GM04503 (cell line): ENCODE measurements around the gene FKBP2.

Source experiments
- DNase-seq: peaks from one replicate; pipeline ENCODE4 v3.0.0-alpha.2; 2012; ENCODE audit warnings: low read depth

FKBP2 gene

GRCh38 chr11:64249563-64250414, 8.9 kb downstream of the FKBP2 start:
- no peak for DNase-seq

DNA sequence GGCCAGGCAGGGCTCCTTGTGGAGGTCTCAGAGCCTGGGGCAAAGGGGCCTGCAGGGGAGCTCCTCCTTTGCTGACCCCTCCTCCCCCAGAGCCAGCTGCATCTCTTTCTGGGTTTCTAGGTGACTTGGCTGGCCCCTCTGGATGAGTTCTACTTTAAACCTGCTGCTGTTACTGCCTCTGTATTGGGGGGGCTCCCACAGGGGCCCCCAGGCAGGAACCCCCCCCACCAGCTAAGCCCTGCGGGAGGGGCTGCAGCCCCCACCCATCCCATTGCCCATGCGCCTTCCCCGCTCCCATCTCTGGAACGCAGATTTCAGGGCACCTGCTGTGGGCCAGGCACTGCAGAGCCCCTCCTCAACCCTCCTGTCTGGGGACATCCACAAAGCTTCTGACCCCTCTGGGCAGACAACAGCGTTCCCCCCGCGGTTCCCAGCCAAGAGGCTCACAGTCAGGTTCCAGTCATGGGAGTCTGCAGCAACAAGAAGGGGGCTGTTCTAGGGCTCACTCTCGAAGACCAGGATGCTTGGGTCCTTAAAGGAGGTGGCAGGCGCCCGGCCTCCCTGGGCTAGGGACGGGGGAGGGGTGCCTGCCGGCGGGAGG, 9.6 kb downstream of the FKBP2 start:
- DNase-seq: no peak

- no peak for DNase-seq
Measured at GRCh38 chr11:64251016-64251752, 10.3 kb downstream of the FKBP2 start, which contains the start of gene PLCB3. PLCB3 (plus strand) TSS chr11:64251530; CDS start chr11:64251650, 120 bp downstream.

GRCh38 chr11:64251753-64252002, 10.8 kb downstream of the FKBP2 start:
- DNase-seq: no peak

DNA sequence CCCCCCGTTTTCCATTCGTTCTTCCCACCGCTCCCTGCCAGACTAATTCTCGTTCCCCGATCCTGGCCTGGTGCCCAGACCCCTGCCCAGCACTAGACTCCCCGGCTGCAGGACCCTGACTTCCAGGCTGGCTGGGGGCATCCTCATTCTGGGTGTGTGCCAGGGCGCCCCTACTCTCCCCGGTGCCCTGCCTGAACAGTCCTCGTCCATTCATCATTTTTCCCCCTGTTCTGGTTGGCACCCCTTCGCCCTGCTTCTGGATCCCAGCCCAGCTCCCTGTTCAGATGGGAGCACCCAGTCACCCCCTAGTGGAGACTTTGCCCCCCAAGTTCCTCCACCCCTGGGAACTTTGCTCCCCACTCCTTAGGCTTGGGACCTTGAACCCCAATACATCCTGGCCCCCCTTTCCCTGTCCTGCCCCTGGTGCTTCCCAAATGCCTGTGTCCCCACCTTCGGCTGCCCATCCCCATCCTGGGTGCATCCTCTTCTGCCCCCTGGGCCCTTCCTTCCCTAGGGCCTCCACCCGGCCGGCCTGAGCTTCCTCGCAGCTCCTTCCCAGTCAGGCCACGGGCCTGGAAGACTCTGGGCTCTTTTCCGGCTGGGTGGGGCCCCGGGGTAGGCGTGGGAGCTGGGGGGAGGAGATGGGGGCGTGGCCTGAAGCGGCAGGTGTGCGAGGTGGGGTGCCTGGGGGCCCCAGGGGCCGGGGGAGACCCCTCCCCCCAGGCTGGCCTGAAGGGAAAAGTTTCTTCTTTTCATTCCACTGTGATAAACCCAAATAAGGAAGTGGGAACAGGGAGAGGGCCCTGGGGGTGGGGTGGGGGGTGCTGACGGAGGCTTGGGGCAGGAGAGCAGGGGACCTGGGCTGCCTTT, 11.3 kb downstream of the FKBP2 start:
- DNase-seq: no peak

DNA sequence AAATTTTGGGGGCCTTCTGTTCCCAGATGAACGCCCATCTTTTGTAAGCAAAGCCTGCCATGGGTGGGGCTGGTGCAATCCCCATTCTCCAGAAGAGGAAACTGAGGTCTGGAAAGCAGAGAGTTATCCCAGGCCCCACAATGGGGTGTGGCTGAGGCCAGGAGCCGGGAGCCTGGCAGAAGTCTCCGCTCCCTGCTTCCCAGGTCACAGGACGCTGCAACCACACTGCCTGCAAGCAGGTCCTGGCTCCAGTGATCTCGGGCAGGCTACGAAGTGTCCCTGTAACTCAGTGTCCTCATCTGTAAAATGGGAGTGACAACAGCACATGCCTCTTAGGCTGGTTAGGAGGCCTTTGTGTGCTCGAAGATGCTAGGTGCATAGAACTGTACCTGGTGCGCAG, 12.1 kb downstream of the FKBP2 start:
- no peak for DNase-seq

DNA sequence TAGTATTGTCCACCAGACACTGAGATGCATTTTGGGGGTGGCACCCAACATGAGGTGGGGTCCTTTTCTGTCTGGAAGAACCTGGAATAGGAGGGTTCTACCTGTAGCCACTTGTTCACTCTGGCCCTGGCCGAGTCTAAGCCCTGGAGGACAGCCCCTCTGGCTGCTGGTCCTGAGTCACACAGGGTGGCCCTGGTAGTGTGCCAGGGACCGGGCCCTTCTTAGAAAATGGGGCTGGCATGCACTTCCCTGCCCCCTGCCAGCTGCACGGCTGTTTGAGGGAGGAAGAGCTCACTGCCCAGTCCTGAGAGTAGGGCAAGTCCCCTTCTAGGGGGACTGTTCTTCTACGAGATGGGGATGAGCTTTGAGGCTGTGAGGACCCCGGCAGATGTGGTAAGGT, 12.6 kb downstream of the FKBP2 start:
- DNase-seq: no peak

- no peak for DNase-seq
Measured at GRCh38 chr11:64254326-64254725, 13.4 kb downstream of the FKBP2 start.

DNA sequence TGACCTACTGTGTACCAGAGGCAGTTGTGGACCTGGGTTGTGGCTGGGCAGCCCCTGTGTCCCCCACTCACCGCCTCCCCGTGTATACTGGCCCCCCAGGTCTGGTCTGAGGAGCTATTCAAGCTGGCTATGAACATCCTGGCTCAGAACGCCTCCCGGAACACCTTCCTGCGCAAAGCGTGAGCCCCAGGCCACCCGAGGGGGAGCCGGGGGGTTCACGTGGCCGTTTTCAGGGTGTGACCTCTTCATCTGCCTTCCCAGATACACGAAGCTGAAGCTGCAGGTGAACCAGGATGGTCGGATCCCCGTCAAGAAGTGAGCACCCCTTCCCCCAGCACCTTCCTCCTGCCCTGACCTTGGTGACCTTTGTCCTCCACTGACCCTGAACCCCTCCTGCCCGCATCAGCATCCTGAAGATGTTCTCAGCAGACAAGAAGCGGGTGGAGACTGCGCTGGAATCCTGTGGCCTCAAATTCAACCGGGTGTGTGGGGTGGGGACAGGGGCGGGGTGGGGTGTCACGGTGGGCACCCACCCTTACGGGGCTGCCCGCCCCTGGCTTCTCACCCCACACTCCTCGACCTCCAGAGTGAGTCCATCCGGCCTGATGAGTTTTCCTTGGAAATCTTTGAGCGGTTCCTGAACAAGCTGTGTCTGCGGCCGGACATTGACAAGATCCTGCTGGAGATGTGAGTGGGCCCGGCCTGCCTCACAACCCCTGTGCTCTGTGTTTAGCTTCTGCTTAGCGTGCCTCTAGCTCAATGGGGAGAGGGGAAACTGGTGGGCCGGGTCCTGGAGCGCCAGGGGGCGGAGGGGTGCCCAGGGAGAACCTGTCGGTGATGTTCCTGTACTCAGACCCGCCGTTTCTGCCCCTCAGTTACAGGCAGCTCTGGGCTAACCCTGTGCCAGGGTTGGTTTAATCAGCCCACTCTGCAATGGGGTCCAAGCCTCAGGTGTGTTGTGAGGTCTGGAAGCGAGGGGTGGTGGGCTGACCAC, 14.5 kb downstream of the FKBP2 start:
- no peak for DNase-seq

GRCh38 chr11:64256300-64256699, 15.4 kb downstream of the FKBP2 start:
- DNase-seq: no peak

DNA sequence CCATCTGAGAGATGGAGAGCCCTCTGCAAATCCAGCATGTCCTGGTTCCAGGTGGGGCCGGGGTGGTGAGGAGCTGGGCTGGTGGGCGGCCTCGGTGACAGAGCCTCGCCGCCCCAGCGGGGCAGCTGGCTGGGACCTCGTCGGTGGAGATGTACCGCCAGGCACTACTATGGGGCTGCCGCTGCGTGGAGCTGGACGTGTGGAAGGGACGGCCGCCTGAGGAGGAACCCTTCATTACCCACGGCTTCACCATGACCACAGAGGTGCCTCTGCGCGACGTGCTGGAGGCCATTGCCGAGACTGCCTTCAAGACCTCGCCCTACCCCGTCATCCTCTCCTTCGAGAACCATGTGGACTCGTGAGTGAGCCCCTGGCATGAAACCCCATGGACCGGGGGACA, 17.5 kb downstream of the FKBP2 start:
- DNase-seq: no peak

- no peak for DNase-seq
Measured at GRCh38 chr11:64258946-64259532, 18.1 kb downstream of the FKBP2 start.

DNA sequence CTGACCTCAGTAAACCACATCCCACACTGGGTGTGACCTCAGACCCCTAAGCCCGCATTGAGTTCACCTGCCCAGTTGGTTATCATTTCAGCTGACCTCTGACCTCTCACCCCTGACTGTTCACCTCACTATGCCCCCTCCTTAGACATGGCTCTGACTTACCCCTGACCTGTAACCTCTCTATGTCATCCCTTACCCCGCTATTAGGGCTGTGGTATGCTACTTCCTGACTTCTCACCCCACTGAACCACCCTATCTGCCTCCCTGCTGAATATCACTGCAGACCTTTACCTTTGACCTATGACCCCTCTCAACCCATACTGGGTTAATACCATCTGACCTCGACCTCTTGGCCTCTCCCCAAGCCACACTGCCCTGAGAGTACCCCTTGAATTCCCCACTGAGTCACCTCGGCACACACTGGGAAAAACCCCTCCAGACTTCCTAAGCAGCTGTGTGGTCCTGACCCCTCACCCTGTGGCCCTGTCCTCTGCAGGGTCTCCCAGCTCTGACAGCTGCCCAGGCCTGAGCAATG, 18.7 kb downstream of the FKBP2 start:
- no peak for DNase-seq

GRCh38 chr11:64260147-64260708, 19.3 kb downstream of the FKBP2 start:
- no peak for DNase-seq

- DNase-seq: no peak
Measured at GRCh38 chr11:64261556-64262080, 20.7 kb downstream of the FKBP2 start.

DNA sequence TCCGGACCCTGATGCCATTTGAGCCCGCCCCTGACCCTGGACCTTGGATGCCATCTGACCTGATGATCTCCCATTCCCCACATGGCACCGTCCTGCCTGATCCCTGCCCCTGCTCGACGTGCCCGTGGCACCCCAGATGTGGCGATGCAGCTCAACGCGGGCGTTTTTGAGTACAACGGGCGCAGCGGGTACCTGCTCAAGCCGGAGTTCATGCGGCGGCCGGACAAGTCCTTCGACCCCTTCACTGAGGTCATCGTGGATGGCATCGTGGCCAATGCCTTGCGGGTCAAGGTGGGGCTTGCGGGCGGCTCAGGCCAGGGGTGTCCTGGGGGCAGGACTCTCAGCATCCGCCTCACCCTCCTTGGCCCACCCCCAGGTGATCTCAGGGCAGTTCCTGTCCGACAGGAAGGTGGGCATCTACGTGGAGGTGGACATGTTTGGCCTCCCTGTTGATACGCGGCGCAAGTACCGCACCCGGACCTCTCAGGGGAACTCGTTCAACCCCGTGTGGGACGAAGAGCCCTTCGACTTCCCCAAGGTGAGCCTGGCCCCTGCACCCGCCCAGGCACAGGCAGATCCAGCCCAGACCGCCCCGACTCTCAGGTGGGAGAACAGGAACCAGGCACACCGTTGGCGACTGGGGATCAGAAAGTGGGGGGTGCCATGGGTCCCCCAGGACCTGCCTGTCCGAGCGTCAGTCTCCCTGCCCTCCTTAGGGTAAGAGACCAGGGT, 21.5 kb downstream of the FKBP2 start:
- DNase-seq: no peak

GRCh38 chr11:64263021-64263946, 22.4 kb downstream of the FKBP2 start:
- no peak for DNase-seq

- DNase-seq: no peak
Measured at GRCh38 chr11:64263947-64264317, 23.0 kb downstream of the FKBP2 start.
